GM21529 (cell line): Measurements from ENCODE around the gene MSMP.

Experiments used
- ATAC-seq: cut with Tn5 transposase; IDR thresholded peaks from one replicate; pipeline ENCODE4 v1.9.1; 2021; ENCODE audit not compliant: unreplicated experiment

Gene MSMP, protein sequence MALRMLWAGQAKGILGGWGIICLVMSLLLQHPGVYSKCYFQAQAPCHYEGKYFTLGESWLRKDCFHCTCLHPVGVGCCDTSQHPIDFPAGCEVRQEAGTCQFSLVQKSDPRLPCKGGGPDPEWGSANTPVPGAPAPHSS

DNA sequence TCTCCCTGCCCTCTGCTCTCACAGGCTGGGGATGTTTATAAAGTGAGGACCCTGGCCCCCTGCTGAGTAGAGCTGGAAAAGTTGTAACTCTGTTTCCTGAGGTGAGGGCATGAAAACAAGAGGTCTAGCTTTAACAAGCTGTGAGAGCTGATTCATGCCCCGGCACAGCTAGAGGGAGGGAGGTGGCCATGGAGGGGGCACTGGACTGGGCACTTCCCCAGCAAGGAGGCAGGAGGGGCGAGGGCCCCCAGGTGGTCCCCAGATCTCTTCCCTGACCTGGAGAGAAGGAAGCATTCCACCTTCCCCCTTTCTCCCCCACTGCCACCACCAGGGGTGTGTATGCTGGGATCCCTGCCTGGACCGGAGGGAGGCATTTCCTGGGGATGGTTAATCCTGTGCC lies at the start of gene MSMP:
Gene MSMP, minus strand, starts transcription at position 13 of the 400 bp plus-strand sequence. CDS start 147 bp downstream, outside the sequence.
- ATAC-seq: no peak

DNA sequence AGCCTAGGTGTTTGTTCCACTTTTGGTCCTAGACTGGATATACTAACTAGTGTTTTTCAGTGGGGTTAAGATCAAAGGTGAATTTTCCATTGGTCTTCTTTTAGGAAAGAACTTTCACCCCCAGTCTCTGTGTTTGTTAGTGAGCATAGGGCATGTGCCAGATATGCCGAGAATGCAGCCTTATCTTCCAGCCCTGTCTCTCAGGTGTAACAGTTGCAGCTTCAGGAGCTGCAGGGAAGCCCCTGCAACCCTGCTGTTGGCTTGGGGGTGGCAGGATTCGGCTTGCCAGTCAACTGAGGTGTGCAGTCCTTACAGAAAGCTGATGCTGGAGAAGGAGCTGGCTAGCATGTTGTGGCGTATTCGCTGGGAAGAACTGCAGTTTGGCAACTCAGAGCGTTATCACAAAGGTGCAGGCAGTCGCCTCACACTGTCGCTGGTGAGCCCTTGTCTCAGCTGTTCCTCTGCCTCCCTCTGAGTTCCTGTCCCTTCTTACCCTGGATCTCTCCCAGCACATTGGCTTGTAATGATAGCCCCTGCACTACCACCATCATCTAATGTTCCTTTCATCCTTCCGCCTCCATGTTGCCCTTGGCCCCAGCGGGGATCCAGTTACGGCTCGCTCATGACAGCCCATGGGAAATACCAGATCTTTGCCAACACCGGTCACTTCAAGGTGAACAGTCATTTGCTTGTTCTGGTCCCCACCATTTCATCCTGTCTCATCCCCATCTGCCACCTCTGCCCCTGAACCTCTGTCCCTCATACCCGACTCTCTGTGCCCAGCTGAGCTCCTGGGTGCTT lies 47.5 kb upstream of the MSMP start:
- no peak for ATAC-seq

DNA sequence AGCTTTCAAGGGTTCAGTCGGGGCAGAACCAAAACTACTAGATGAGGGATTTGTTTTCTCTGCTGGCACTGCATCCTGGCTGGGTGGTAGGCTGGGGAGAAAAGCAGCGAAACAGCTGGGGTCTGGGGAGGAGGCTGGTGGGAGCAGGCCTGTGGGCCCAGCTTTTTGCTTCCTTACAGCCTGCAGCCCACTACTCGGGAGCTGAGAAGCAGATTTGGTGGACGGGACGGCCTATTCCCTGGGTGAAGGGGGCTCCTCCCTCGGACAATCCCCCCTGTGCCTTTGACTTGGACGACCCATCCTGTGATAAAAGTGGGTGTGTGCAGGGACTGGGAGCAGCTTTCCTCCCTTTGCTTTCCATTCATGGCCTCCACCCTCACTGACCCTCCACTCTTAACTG lies 46.5 kb upstream of the MSMP start:
- ATAC-seq: no peak

DNA sequence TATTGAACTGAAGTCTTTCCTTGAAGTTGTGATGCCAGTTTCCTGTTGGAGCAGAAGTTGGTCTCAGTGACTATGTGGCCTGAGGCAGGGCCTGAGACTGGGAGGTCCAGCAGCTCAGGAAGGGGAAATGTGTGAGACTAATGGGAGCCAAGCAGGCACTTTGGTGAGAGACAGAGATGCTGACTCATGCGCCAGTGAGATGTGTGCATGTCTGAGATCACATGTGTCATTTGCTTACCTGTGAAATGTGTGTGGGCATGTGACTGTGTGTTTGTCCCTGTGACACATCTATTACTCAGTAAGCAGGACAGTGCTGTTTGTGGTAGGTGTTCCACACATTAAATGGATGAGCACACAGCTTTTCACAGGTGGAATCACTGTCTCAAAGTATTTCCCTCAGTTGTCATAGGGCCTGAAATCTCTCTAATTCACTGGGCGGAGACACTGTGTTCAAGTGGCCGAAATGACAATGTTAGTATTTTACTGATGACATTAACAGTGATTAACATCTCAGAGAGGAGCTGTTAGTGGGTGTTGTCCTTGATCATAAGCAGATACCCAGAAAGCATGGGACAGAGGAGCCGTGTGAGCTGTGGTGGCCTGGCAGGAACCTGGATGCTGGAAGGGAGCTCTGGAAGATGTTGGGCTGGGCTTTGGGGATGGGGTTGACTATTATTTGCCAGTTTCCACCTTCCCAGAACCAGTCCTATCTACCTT lies 44.7 kb upstream of the MSMP start:
- no peak for ATAC-seq

DNA sequence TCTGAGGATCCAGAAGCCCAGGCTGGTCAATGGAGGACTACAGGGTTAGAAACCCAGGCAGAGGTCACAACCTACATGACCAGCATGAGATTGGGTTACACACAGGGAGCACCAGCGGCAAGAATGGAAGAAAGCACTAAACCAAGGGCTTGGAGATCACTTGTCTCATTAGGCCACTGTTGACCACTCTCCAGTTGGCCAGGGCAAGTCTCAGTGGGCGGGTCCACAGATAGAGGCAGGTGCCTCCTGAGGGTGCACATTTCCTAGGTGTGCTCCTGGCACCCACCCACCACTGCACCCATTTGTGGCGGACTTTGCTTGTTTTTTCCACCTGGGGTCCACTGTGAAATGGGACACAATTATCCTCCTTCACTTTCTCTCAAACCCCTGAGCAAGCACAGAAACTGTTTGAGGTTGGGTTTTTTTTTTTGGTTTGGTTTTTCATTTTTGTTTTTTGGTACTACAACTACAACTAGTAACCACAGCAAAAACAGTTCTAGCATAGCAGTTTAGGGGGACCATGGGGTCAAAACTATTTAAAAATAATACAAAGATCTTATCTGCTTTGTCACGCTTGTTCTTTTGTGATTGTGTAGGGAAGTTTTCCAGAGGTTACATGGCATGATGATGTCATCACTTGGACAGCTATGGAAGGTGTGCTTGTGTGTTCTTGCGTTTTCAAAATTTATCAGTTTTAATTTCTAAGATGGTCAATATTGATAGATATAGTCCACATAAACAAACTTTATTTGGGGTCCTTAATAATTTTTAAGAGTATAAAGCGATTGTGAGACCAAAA lies 43.4 kb upstream of the MSMP start:
- ATAC-seq: no peak

DNA sequence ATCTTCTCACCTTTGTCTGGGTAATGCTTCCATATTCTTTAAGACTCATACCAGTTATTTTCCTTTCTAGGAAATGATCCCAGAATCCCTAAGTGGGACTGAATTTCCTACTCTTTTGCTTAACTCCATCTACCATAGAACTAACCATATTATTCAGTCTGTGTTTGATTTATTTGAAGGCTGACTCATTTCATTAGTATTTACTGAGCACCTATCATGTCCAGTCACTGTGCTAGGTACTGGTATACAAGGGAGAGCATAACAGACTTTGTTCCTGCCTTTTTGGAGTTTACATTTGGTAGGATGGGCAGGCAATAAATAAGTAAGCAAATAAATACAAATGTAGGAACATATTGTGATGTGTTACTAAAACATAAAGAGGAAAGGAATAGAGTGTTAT lies 41.6 kb upstream of the MSMP start:
- no peak for ATAC-seq

DNA sequence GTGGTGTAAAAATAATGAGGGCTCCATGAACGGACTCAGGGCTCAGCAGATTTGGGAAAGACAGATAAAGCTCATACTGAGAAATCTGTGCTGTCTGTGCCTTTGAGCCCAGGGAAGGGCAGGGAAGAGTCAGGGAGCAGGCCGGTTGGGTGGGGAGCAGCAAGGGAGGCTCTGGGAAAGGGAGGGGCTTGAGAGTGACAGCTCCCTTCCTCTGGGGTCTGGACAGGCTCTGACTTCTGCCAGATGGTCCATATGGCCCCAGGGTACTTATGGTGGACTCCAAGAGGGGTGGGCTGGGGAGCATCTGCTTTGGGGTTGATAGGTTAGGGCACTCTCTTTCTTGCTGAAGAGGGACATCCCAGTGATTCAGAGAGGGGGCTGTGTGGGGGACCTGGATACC lies 39.4 kb upstream of the MSMP start:
- ATAC-seq: no peak

DNA sequence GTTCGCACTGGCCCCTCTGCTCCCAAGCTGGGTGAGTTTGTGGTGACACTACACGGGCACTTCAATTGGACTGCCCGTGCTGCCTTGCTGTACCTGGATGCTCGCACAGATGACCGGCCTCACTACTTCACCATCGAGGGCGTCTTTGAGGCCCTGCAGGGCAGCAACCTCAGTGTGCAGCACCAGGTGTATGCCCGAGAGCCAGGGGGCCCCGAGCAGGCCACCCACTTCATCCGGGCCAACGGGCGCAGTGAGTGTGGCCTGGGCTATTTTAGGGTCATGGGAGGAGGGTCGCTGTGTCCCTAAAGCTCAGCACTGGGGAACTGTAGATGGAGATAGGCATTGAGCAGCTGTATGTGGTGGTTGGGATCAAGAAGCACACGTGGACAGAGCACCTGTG lies 38.8 kb upstream of the MSMP start:
- ATAC-seq: no peak

DNA sequence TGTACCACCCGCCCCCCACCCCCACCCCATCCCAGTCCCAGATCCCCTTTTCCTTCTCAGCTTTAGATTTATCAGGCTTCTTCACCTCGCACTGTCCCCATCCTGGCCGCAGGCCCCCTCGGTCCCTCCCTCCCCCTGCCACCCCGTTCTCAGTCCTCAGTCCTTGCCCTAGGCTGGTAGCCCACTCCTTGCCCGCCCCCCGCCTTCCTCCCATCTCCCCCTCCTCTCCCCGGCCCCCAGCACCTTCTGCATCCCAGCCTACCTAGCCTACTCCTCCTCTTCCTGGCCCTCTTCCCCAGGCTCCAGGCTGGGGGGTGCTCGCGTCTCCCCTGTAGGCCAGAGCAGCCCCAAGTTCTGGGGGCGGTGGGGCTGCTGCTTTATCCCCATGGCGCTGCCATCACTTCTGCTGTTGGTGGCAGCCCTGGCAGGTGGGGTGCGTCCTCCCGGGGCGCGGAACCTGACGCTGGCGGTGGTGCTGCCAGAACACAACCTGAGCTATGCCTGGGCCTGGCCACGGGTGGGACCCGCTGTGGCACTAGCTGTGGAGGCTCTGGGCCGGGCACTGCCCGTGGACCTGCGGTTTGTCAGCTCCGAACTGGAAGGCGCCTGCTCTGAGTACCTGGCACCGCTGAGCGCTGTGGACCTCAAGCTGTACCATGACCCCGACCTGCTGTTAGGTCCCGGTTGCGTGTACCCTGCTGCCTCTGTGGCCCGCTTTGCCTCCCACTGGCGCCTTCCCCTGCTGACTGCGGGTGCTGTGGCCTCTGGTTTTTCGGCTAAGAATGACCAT lies 38.1 kb upstream of the MSMP start:
- no peak for ATAC-seq

DNA sequence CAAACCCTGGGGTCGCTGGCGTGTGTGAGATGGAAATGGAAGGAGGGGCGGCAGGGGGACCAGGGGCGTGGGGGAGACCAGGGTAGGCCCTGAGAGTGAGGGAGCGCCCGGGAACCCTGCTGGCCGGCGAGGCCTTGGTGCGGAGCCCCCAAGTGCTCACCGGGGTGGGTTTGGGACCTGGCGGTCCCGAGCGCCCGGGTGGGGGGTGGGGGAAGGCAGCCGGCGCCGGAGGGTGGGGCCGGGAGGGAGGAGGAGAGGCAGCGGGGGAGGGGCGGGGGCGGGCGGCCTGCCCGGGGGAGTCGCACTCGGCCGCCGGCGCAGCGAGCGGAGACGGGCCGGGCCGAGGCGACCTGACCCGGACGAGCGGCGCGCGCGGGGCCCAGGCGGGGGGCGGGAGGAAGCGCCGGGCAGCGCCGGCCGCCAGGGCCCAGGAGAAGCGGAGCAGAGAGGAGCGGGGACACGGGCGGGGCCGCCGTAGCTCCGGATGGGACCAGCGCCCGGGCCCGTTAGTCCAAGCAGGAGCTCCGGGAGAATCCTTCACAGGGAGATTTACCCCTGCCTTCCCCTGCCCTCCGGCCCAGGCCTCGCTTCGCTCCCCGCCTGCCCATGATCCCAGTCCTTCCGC lies 37.3 kb upstream of the MSMP start, which contains the start of gene NPR2:
Gene NPR2, plus strand, starts transcription at position 295 of the 625 bp plus-strand sequence. CDS start 818 bp downstream, outside the sequence.
- no peak for ATAC-seq

DNA sequence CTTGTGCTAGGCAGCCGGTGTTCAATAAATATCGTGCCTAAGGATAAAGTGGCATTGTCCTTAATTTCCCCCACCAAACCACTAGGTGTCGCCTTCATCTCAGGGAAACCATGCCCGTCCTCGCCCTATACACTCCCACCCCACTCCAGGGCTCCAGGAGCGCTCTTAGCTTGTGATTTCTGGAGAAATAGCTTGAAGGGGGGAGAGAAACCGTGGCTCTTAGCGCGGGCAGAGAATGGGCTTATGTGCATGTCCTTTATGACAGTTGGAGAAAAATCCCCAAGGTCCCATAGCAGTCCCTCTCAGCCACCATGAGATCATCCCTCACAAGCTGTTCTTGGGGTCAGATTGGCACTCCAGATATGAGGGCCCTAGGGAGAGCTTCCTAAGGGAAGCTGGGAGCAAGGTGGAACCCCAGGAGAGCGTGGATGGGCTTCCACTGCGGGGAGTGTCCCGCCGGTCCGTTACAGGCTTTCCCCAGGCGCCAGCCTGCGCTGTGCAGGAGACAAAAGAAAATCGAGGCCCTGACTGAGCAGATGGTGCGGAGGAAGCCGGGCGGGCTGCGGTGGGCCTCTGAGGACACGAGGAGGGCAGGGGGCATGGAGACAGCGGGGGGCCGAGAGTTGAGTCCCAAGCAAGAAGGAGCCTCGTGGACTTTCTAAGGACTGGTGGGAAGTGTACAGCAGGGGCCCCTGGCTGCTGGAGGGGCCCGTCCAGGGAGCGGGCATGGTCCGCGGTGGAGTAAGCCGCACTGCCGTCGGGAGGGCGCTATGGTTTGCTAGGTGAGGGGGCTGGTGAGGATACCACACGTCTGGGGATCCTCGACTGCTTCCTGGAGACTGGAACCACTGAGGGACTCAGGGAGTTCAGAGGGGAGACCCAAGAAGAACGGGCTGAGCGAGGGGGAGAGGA lies 36.6 kb upstream of the MSMP start:
- no peak for ATAC-seq

DNA sequence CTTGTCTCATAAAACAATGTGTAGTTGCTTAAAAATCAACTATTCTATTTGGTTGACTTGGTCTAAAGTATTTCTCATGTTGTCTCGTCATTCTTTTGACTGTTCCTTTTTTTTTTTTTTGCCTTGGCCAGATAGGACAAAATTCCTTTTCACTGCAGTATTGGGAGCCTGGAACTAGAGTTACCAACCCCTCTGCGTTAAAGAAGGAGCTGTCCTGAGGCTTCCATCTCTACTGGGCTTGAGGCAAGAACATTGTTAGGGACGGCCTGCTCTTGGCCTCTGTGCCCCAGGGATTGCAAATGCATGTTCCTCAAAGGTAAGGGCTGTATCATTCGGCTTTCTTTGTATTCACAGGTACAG lies 35.9 kb upstream of the MSMP start:
- no peak for ATAC-seq

DNA sequence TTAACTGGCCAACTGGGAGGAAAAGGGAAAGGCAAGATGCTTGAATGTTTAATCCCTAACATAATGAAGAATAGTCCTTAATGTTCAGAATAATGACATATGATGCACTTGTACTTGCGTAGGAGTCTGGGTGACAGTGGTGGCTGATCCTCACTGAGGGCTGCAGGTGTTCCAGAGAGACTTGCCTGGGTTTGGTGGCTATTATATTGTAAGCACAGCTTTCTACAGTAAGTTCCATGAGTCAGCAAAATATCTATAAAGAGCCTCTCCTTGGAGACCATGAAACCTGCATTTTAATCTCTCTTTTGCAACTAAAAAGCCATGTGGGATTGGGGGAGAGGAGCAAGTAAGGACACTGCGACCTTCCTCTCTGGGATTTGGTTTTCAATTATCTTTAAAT lies 35.5 kb upstream of the MSMP start:
- ATAC-seq: no peak

DNA sequence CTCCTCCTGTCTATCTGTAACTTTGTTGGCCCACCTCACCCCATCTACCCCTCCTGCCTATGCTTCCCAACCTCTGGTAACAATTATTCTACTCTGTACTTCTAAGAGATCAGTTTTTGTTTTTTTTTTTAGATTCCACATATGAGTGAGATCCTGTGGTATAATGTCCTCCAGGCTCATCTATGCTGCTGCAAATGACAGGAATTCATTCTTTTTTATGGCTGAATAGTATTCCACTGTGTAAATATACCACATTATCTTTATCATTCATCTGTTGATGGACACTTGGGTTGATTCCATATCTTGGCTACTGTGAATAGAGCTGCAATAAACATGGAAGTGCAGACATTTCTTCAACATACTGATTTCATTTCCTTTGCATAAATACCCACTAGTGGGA lies 29.3 kb upstream of the MSMP start:
- ATAC-seq: no peak

DNA sequence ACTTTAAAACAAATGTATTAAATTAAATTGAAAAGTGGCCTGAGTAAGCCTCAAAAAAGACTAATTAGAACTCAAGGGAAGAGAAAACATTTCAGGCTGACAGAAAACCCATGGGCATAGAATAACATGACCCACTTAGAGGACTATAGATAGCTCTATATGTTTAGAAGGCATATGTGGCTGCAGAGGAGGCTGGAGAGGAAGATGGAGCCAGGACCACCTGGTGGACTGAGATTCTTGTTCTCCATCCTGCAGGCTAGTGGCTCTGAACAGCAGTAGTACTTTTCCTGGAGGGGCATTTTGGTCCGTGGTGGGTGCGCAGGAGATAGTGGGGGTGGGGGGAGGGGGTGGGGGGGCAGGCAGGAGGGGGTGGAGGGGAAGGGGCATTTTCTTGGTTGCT lies 27.0 kb upstream of the MSMP start:
- ATAC-seq: no peak

DNA sequence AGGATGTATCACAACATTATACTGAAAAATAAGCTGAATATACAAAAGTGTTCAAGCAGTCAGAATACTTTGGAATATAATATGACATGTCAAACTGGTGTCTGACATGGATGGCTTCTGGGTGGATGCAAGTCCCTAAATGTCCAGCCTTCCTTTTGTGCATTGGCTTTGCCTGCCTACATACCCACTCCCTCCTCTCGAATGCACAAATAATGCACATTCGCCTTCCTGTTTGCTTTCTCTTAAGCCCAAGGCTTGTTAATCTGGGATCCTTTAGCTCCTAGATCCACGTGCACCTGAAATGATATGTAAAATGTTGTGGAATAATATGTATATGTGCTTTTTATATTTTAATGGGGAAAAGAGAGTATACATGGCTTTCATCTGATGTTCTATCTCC lies 24.4 kb upstream of the MSMP start:
- no peak for ATAC-seq

DNA sequence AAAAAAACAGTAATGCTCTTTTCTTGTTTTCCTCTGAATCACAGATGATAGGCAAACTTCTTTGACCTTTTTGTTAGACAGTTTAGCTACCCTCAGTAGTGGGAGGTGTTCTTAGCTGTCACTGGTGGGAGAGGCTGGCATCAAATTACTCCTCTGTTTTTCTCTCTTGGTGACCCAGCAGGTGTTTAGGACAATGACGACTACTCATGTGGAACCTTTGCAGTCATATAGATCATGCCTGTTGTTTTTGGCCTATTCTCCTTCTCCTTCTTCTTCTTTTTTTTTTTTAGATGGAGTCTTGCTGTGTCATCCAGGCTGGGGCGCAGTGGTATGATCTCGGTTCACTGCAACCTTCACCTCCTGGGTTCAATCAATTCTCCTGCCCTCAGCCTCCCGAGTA lies 21.9 kb upstream of the MSMP start:
- no peak for ATAC-seq

DNA sequence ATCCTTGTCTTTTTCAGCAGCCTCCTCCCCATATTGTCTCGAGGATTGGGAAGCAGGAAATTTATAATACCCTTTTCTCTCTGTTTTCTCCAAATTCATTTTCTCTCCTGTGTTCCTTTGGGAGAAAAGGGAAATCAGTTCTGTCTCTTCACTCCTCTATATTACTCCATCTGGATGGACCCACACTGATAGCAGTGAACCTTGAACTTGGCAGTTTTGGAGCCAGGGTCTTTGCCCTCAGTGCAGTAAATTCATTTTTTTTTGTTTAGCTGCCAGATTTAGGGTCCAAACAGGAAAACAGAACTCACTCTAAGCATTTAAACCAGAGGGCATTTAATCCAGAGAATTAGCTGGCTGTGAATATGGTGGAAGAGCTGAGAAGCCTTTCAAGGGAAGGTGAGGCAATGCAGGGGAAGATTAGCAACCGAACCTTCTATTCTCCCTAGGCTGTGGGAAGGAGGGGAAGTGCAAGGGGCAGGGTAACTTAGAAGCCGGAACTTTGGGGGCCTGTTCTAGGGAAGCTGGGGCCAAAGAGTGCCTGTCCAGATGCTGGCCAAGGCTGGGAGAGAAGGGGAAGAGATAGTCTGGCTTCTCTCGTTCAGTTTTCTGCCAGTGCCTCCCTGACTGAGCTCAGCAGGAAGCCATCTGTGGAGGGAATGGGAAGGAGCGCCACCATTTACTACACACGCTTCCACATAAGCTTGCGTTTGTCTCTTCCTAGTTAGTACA lies 21.0 kb upstream of the MSMP start:
- ATAC-seq: no peak
